HL-60 (cell line): ENCODE data around the gene CTXN1.

Experiments
- DNase-seq, 2 experiments: peaks; one replicate each; pipeline ENCODE4 v3.0.0-alpha.2; 2010 to 2020; ENCODE audit warnings: low read depth in 1 of 2, low spot score in 1 of 2
- H3K27ac ChIP-seq: fragments of 250-450 bp; sonication (Bioruptor Pico); replicated peaks from 2 replicates; pipeline ENCODE4 v1.5.1; 2020; ENCODE audit warnings: mild to moderate bottlenecking, moderate library complexity
- H3K27me3 ChIP-seq: fragments of 250-450 bp; sonication (Bioruptor Pico); 2 replicates; pipeline ENCODE4 v1.5.1; 2021; ENCODE audit warnings: mild to moderate bottlenecking, moderate library complexity; ENCODE audit not compliant: insufficient read depth, poor library complexity, severe bottlenecking
- H3K4me3 ChIP-seq: replicated peaks from 2 replicates; pipeline ENCODE4 v1.5.1; 2011; ENCODE audit warnings: mild to moderate bottlenecking, control low read depth, low read length; ENCODE audit not compliant: insufficient read depth
- GABPA ChIP-seq: IDR thresholded peaks from 2 replicates; pipeline ENCODE4 v1.6.1; 2012; ENCODE audit warnings: low read depth
- POLR2AphosphoS5 ChIP-seq: IDR thresholded peaks from 2 replicates; pipeline ENCODE4 v1.6.1; 2012; ENCODE audit warnings: low read depth
- SPI1 ChIP-seq: IDR thresholded peaks from 2 replicates; pipeline ENCODE4 v1.6.1; 2012; ENCODE audit warnings: low read depth, mild to moderate bottlenecking, borderline replicate concordance
- TF ChIP-seq, protein P1 (sequence below): IDR thresholded peaks from one replicate; pipeline ENCODE4 v1.5.1; 2011; ENCODE audit warnings: low read length, control low read depth, inconsistent platforms; ENCODE audit not compliant: insufficient read depth
- TF ChIP-seq, protein P2 (sequence below): IDR thresholded peaks from 2 replicates; pipeline ENCODE4 v1.6.1; 2012; ENCODE audit warnings: low read depth; ENCODE audit not compliant: insufficient replicate concordance

Gene CTXN1

DNA sequence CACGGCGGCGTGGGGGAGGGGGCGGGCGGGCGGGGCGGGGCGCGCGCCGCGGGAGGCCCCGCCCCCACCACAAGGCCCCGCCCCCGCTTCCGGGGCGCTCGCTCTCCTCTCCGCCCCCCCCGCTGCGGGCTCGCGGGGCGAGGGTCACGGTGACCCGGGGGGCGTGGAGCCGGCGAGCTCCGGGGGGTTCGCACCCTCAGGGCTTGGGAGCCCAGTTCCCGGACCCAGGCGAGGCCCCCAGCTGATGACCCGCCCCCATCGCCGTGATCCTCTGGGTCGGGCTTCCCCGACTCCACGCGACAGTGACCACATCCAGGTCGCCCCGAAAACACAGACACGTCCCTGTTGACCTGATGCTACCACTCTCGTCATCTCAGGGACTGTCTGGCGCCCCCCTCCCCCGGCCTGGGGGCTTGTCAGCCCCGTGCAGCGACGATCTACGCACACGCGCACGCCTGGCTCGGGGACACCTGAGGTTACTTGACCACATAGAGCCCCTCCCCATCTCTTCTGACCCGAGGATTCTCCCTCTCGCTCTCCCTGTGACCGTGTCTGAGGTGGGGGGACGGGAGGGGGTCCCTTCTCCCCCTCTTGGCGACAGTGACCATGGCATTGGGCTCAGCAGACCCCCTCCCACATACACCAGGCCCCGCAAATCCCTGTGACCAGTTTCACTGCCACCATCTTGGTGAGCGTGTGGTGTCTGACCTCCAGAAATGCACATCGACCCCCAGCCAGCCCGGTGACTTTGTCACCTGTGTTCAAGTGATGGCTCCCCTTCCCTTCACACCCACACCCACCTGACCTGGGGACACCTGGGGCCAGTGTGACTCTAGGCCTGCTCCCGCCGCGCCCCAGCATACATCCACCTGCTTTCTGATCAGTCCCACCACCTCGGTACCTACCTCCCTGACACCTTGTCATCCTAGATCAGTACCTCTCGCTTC is 21.6 kb downstream of the CTXN1 start:
- Histone ChIP-seq H3K4me3 (peak overlapping the region; percentile 97), H3K27ac (peak overlapping the region; percentile 63), H3K27me3 (no peaks in the 10 kb centered on the region)
- TF ChIP-seq, protein P1, sequence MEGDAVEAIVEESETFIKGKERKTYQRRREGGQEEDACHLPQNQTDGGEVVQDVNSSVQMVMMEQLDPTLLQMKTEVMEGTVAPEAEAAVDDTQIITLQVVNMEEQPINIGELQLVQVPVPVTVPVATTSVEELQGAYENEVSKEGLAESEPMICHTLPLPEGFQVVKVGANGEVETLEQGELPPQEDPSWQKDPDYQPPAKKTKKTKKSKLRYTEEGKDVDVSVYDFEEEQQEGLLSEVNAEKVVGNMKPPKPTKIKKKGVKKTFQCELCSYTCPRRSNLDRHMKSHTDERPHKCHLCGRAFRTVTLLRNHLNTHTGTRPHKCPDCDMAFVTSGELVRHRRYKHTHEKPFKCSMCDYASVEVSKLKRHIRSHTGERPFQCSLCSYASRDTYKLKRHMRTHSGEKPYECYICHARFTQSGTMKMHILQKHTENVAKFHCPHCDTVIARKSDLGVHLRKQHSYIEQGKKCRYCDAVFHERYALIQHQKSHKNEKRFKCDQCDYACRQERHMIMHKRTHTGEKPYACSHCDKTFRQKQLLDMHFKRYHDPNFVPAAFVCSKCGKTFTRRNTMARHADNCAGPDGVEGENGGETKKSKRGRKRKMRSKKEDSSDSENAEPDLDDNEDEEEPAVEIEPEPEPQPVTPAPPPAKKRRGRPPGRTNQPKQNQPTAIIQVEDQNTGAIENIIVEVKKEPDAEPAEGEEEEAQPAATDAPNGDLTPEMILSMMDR: no peak
- TF ChIP-seq, protein P2, sequence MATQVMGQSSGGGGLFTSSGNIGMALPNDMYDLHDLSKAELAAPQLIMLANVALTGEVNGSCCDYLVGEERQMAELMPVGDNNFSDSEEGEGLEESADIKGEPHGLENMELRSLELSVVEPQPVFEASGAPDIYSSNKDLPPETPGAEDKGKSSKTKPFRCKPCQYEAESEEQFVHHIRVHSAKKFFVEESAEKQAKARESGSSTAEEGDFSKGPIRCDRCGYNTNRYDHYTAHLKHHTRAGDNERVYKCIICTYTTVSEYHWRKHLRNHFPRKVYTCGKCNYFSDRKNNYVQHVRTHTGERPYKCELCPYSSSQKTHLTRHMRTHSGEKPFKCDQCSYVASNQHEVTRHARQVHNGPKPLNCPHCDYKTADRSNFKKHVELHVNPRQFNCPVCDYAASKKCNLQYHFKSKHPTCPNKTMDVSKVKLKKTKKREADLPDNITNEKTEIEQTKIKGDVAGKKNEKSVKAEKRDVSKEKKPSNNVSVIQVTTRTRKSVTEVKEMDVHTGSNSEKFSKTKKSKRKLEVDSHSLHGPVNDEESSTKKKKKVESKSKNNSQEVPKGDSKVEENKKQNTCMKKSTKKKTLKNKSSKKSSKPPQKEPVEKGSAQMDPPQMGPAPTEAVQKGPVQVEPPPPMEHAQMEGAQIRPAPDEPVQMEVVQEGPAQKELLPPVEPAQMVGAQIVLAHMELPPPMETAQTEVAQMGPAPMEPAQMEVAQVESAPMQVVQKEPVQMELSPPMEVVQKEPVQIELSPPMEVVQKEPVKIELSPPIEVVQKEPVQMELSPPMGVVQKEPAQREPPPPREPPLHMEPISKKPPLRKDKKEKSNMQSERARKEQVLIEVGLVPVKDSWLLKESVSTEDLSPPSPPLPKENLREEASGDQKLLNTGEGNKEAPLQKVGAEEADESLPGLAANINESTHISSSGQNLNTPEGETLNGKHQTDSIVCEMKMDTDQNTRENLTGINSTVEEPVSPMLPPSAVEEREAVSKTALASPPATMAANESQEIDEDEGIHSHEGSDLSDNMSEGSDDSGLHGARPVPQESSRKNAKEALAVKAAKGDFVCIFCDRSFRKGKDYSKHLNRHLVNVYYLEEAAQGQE: no peak
- no peak; the same call in 1 of the 2 replicates for TF ChIP-seq POLR2AphosphoS5
- TF ChIP-seq SPI1: no peak
- TF ChIP-seq GABPA: no peak
- DNase-seq: peak; percentile 28 to 57

DNA sequence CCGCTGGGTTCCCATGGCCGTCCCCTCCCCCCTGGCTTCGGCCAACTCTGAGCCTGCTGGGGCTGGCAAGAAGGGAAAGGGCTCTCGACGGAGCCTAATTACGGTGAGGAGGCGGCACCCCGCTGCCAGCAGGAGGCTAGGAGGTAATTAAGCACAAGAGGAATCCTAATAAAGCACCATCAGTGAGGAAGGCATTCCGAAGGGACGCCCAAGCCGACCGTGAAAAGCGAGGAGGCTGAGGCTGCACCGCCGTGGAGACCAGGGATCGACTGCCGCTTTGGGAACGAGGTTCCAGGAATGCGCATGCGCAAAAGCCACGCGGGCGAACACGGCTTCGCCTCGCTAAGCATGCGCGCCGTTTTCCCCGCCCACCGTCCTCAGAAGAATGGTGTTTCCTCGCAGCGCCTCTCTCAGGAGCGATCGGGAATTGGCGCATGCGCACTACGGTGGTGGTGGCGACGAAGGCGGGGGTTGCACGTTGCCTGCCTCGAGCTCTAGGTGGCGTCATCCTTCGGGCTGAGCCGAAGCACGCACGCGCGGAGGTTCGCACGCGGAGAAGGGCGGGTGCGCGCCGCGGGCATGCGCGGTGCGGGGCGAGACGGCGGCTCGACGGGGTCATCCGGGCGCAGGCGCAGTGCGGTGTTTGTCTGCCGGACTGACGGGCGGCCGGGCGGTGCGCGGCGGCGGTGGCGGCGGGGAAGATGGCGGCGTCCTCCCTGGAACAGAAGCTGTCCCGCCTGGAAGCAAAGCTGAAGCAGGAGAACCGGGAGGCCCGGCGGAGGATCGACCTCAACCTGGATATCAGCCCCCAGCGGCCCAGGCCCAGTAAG is 22.5 kb downstream of the CTXN1 start, which contains the start of gene MAP2K7:
Gene MAP2K7, plus strand, starts transcription at position 634 of the 830 bp plus-strand sequence. Its CDS starts 68 bp downstream, at position 702.
- TF ChIP-seq POLR2AphosphoS5: peak; percentile 88
- TF ChIP-seq, protein P2: no peak
- no peak for TF ChIP-seq SPI1
- no peak for TF ChIP-seq GABPA
- TF ChIP-seq, protein P1: peak; percentile 65
- H3K27ac ChIP-seq: peak within 1 kb of the TSS; percentile 67
- no peaks in the 10 kb centered on the region for H3K27me3 ChIP-seq
- peak within 1 kb of the TSS; percentile 97 for H3K4me3 ChIP-seq
- peak; percentile 98 to 100 for DNase-seq

DNA sequence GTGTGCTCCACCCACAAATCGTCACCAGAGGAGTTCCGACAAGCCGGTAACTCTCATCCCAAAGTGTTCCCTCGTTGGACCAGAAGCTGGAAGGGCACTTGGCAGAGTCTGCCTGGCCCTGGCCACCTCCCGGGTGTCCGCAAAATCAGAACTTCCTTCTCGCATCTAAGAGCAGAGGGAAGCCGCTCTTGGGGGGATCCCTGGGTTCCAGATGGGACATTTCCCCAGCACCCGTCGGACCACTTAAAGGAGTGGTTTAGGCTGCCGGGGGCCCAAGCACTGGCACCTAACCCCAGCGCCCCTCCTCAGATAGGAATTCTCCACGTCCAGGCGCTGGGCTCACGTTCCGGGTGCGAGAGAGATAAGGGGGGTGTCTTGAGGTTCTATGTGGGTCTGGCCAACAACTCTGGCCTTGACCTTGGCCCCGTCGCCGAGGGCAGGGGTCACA is 23.1 kb downstream of the CTXN1 start:
- no peak for DNase-seq
- Histone ChIP-seq H3K4me3 (peak overlapping the region; percentile 58), H3K27me3 (no peaks in the 10 kb centered on the region), H3K27ac (peak overlapping the region; percentile 67)
- no peak for TF ChIP-seq SPI1
- TF ChIP-seq, protein P1: no peak
- TF ChIP-seq, protein P2: no peak
